H1 (cell line): ENCODE results near the gene CPLANE2. TPM values are rescaled to one million over a fixed set of nuclear protein-coding genes. Genes with fewer than 3 reads are reported as not detected.

Experiments used
- CTCF ChIA-PET: fragments of 300-600 bp; sonication (Branson Sonifier 250); formaldehyde crosslinking; loops from one replicate; lab custom pipeline; 2021; ENCODE audit not compliant: partially characterized antibody; lab: Charles Lee
- POLR2A ChIA-PET: fragments of 300-600 bp; sonication (Branson Sonifier 250); formaldehyde crosslinking; loops from one replicate; lab custom pipeline; 2021; ENCODE audit warnings: inconsistent platforms; ENCODE audit not compliant: partially characterized antibody; lab: Charles Lee
- DNase-seq, 2 experiments: peaks; one replicate each; pipeline versions ENCODE4 v3.0.0 to v3.0.0-alpha.2; 2010 to 2022; ENCODE audit warnings: low spot score in 2 of 2, low read depth in 1 of 2, mixed read lengths in 1 of 2
- FAIRE-seq: peaks from 2 replicates; lab custom pipeline; 2011; peaks lifted over from hg19 to GRCh38; lab: Jason Lieb, UNC
- H2AFZ ChIP-seq: 2 replicates; pipeline ENCODE4 v1.8.1; 2012; ENCODE audit warnings: low read length, inconsistent platforms
- H2AK5ac ChIP-seq: 2 replicates; pipeline ENCODE4 v1.6.1; 2013; ENCODE audit warnings: low read depth, low read length
- H2BK120ac ChIP-seq: replicated peaks from 2 replicates; pipeline ENCODE3; 2013; ENCODE audit warnings: low read depth, low read length, inconsistent platforms
- H2BK12ac ChIP-seq: 2 replicates; pipeline ENCODE4 v1.6.1; 2013; ENCODE audit warnings: low read depth, low read length
- H2BK15ac ChIP-seq: 2 replicates; pipeline ENCODE4 v1.6.1; 2013; ENCODE audit warnings: low read length
- H2BK20ac ChIP-seq: 2 replicates; pipeline ENCODE4 v1.6.1; 2013; ENCODE audit warnings: low read length
- H2BK5ac ChIP-seq: 2 replicates; pipeline ENCODE4 v1.6.1; 2013; ENCODE audit warnings: low read depth, low read length
- H3K14ac ChIP-seq: 2 replicates; pipeline ENCODE4 v1.6.1; 2013; ENCODE audit warnings: inconsistent platforms; ENCODE audit not compliant: insufficient read length
- H3K18ac ChIP-seq: 2 replicates; pipeline ENCODE4 v1.6.1; 2013; ENCODE audit warnings: low read length; ENCODE audit errors: extremely low read depth
- H3K23ac ChIP-seq: 2 replicates; pipeline ENCODE4 v1.6.1; 2013; ENCODE audit warnings: inconsistent platforms; ENCODE audit not compliant: insufficient read length
- H3K23me2 ChIP-seq: 2 replicates; pipeline ENCODE4 v1.6.1; 2013; ENCODE audit warnings: low read depth, low read length
- H3K27ac ChIP-seq: 2 replicates; pipeline ENCODE4 v1.6.1; 2011; ENCODE audit warnings: low read depth, low read length, inconsistent platforms
- H3K27me3 ChIP-seq, 4 experiments: replicated peaks in 1 of 4; 1 replicate in 1 of 4; 2 replicates in 3 of 4; pipeline versions ENCODE4 v1.6.1 to v1.8.1; 2011 to 2013; ENCODE audit warnings: low read length in 3 of 4, mild to moderate bottlenecking in 3 of 4, inconsistent platforms in 2 of 4, mixed read lengths in 2 of 4, moderate library complexity in 1 of 4; ENCODE audit not compliant: control insufficient read depth in 3 of 4, insufficient read depth in 3 of 4; ENCODE audit errors: extremely low read depth in 1 of 4
- H3K36me3 ChIP-seq, 4 experiments: 2 replicates each; pipeline versions ENCODE4 v1.6.1 to v1.8.1; 2011 to 2013; ENCODE audit warnings: mild to moderate bottlenecking in 4 of 4, low read length in 3 of 4, moderate library complexity in 2 of 4, control low read depth in 1 of 4, inconsistent platforms in 1 of 4; ENCODE audit not compliant: insufficient read depth in 4 of 4, control insufficient read depth in 2 of 4
- H3K4ac ChIP-seq: replicated peaks from 2 replicates; pipeline ENCODE3; 2013; ENCODE audit warnings: low read length, low read depth, mixed read lengths, inconsistent platforms; ENCODE audit not compliant: insufficient read length
- H3K4me1 ChIP-seq, 4 experiments: replicated peaks in 1 of 4; 1 replicate in 1 of 4; 2 replicates in 3 of 4; pipeline versions ENCODE4 v1.6.1 to v1.8.1; 2011 to 2013; ENCODE audit warnings: low read length in 3 of 4, inconsistent platforms in 2 of 4, mixed read lengths in 1 of 4; ENCODE audit not compliant: insufficient read depth in 4 of 4, control insufficient read depth in 3 of 4
- H3K4me2 ChIP-seq, 2 experiments: 2 replicates each; pipeline versions ENCODE4 v1.6.1 to v1.8.1; 2011 to 2013; ENCODE audit warnings: low read depth in 2 of 2, low read length in 2 of 2, control low read depth in 1 of 2, inconsistent platforms in 1 of 2, mild to moderate bottlenecking in 1 of 2; ENCODE audit not compliant: insufficient read depth in 1 of 2
- H3K4me3 ChIP-seq, 4 experiments: fragments of 200-600, 300-600 bp in 1 of 4; sonication (generic), shearing (Covaris generic), sonication (Bioruptor Twin) in 1 of 4; 2 replicates each; pipeline versions ENCODE4 v1.5.1 to v1.8.1; 2011 to 2016; ENCODE audit warnings: low read length in 4 of 4, low read depth in 3 of 4, control low read depth in 2 of 4, inconsistent platforms in 2 of 4, mild to moderate bottlenecking in 2 of 4, mixed read lengths in 1 of 4, moderate library complexity in 1 of 4; ENCODE audit not compliant: insufficient read depth in 2 of 4; ENCODE audit errors: extremely low read depth in 1 of 4
- H3K56ac ChIP-seq: replicated peaks from 2 replicates; pipeline ENCODE3; 2013; ENCODE audit warnings: low read depth, mild to moderate bottlenecking, mixed read lengths, low read length, inconsistent platforms; ENCODE audit not compliant: insufficient read length
- H3K79me1 ChIP-seq: 2 replicates; pipeline ENCODE4 v1.6.1; 2013; ENCODE audit warnings: low read depth, low read length, control low read depth
- H3K79me2 ChIP-seq, 2 experiments: 2 replicates each; pipeline versions ENCODE4 v1.6.1 to v1.8.1; 2012 to 2013; ENCODE audit warnings: low read length in 2 of 2, mild to moderate bottlenecking in 2 of 2, inconsistent platforms in 1 of 2; ENCODE audit not compliant: insufficient read depth in 2 of 2, control insufficient read depth in 1 of 2
- H3K9ac ChIP-seq, 4 experiments: replicated peaks in 1 of 4; 1 replicate in 1 of 4; 2 replicates in 3 of 4; pipeline versions ENCODE4 v1.6.1 to v1.8.1; 2011 to 2013; ENCODE audit warnings: low read depth in 3 of 4, low read length in 3 of 4, control low read depth in 2 of 4, mild to moderate bottlenecking in 2 of 4, moderate library complexity in 2 of 4, inconsistent platforms in 1 of 4; ENCODE audit errors: extremely low read depth in 1 of 4
- H3K9me3 ChIP-seq, 2 experiments: 2 replicates each; pipeline versions ENCODE4 v1.6.1 to v1.8.1; 2012 to 2013; ENCODE audit warnings: mild to moderate bottlenecking in 2 of 2, moderate library complexity in 2 of 2, control low read depth in 1 of 2, inconsistent platforms in 1 of 2, low read depth in 1 of 2, low read length in 1 of 2, mixed read lengths in 1 of 2; ENCODE audit not compliant: insufficient read depth in 2 of 2
- H4K20me1 ChIP-seq, 2 experiments: replicated peaks in 1 of 2; 2 replicates each; pipeline versions ENCODE3 to v1.8.1; 2011 to 2013; ENCODE audit warnings: inconsistent platforms in 2 of 2, low read length in 2 of 2, mild to moderate bottlenecking in 1 of 2; ENCODE audit not compliant: insufficient read depth in 2 of 2, control insufficient read depth in 1 of 2
- H4K5ac ChIP-seq: 2 replicates; pipeline ENCODE4 v1.6.1; 2013; ENCODE audit warnings: low read length, low read depth, mixed read lengths, inconsistent platforms; ENCODE audit not compliant: insufficient read length
- H4K8ac ChIP-seq: 2 replicates; pipeline ENCODE4 v1.8.0; 2013; ENCODE audit warnings: mild to moderate bottlenecking, moderate library complexity, low read length, inconsistent platforms; ENCODE audit not compliant: insufficient read depth; ENCODE audit errors: extremely low read depth
- H4K91ac ChIP-seq: replicated peaks from 2 replicates; pipeline ENCODE3; 2013; ENCODE audit warnings: low read length, mixed read lengths, inconsistent platforms; ENCODE audit not compliant: insufficient read length
- BRCA1 ChIP-seq: IDR thresholded peaks from 2 replicates; pipeline ENCODE4 v1.6.1; 2012; ENCODE audit warnings: low read depth, low read length, improper control_type of control experiment
- CBX5 ChIP-seq: fragments of 300-800, 300-1000 bp; sonication (generic); IDR thresholded peaks from 2 replicates; pipeline ENCODE4 v1.7.1; 2016; ENCODE audit warnings: antibody characterized with exemption, low read length, low read depth
- CEBPB ChIP-seq: IDR thresholded peaks from 2 replicates; pipeline ENCODE4 v1.6.1; 2012; ENCODE audit warnings: low read depth, low read length
- CTBP2 ChIP-seq: IDR thresholded peaks from 2 replicates; pipeline ENCODE4 v1.7.0; 2011; ENCODE audit warnings: borderline replicate concordance, mild to moderate bottlenecking, moderate library complexity, mixed read lengths, low read length; ENCODE audit not compliant: insufficient read depth, insufficient read length
- GABPA ChIP-seq: IDR thresholded peaks from 2 replicates; pipeline ENCODE4 v1.6.1; 2011; ENCODE audit warnings: mild to moderate bottlenecking, low read length, moderate library complexity, borderline replicate concordance; ENCODE audit not compliant: insufficient read depth
- HDAC6 ChIP-seq: IDR thresholded peaks from one replicate; pipeline ENCODE4 v1.7.1; 2012; ENCODE audit warnings: low read depth, mild to moderate bottlenecking, inconsistent platforms, low read length, moderate library complexity
- KDM5A ChIP-seq: fragments of 200-600 bp; IDR thresholded peaks from 2 replicates; pipeline ENCODE4 v1.7.1; 2012; ENCODE audit warnings: mild to moderate bottlenecking, low read length, inconsistent platforms, mixed read lengths
- RXRA ChIP-seq: IDR thresholded peaks from 2 replicates; pipeline ENCODE4 v1.6.1; 2011; ENCODE audit warnings: low read depth, mild to moderate bottlenecking, low read length, moderate library complexity; ENCODE audit not compliant: insufficient read depth
- SP1 ChIP-seq: IDR thresholded peaks from 2 replicates; pipeline ENCODE4 v1.6.1; 2011; ENCODE audit warnings: low read depth, low read length
- SP2 ChIP-seq: IDR thresholded peaks from 2 replicates; pipeline ENCODE4 v1.6.1; 2012; ENCODE audit warnings: mild to moderate bottlenecking, low read length, inconsistent platforms
- TAF7 ChIP-seq: optimal IDR thresholded peaks from 2 replicates; pipeline ENCODE3; 2011; ENCODE audit warnings: low read depth, mild to moderate bottlenecking, inconsistent platforms, low read length, moderate library complexity, borderline replicate concordance
- TBP ChIP-seq: IDR thresholded peaks from 2 replicates; pipeline ENCODE4 v1.6.1; 2011; ENCODE audit warnings: low read depth, low read length, improper control_type of control experiment
- TEAD4 ChIP-seq: IDR thresholded peaks from 2 replicates; pipeline ENCODE4 v1.6.1; 2012; ENCODE audit warnings: low read depth, low read length, inconsistent platforms, mixed read lengths
- YY1 ChIP-seq: IDR thresholded peaks from 2 replicates; pipeline ENCODE4 v1.6.1; 2011; ENCODE audit warnings: low read depth, mild to moderate bottlenecking, low read length
- WGBS, 2 experiments: shearing (Covaris generic) in 1 of 2; methylation state at CpG; one replicate each; pipeline versions ENCODE4 v1.1.6 to v1.1.7; 2013 to 2015; ENCODE audit warnings: low lambda C conversion rate in 2 of 2, mixed read lengths in 2 of 2, inconsistent platforms in 1 of 2, low coverage in 1 of 2, missing lambda C conversion rate in 1 of 2; ENCODE audit not compliant: insufficient replicate concordance in 2 of 2, insufficient coverage in 1 of 2, insufficient read length in 1 of 2; ENCODE audit errors: extremely low coverage in 1 of 2, missing lambda C conversion rate in 1 of 2; 5-methylcytosine and 5-hydroxymethylcytosine counted together
- polyA plus RNA-seq, 7 experiments: library from polyadenylated mRNA; depleted of rRNA in 3 of 7; stranded (reverse) in 5 of 7; unstranded in 2 of 7; fragments of >200 nt in 5 of 7; fragments of 200-250 nt in 2 of 7; gene quantifications; 1 replicate in 5 of 7; 2 replicates in 1 of 7; 4 replicates in 1 of 7; pipeline versions ENCODE4 v1.2.1 to v1.2.3, GENCODE V29; 2011 to 2013; ENCODE audit warnings: missing spikeins in 2 of 7, mixed read lengths in 2 of 7
- total RNA-seq: library from RNA; stranded (reverse); fragmentation: NEBNext Ultra II Directional; extraction: Animal tissue kit (Norgen Biotek cat#: 25700); gene quantifications from 2 replicates; pipeline ENCODE4 v1.2.1, GENCODE V29; 2021

The CPLANE2 gene
- total and polyA plus RNA-seq, 2 of the 8 experiments (the other 6 are each of a cell fraction or from before 2014, with no cell fraction given): 2.3 to 2.5 TPM

DNA sequence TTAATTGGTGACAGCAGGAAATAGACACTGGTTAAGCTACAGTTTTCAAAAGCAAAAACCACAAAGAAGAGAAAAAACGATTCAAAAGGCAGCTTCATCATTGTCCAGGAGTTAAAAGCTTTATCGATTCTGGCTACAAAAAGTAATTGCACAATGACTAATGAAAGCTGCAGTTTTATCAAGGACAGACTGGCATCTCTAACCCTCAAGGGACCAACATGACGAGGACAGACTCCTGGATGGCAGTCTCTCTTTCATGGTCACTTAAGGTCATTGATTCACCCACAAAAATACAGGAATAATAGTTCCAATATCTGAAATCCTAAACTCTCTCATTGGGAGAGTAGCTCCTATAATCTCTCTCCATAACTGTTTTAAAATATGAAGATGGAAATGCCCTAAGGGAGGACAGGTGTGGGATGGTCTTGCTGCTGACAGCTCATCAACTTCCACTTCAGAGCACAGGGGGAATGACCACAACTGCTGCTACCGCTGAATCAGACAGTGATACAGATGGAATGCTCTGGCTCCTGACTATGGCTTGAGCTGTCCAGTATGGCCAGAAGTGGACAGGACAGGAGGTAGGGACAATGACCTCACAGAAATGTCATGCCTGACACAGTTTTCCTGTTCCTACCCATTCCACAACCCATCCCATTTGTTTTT, 17.4 kb upstream of the CPLANE2 start:
- Histone ChIP-seq H3K4ac (no peak overlapping the region), H3K4me2 (no peak overlapping the region), H2BK120ac (no peak overlapping the region), H4K5ac (no peak overlapping the region), H2AK5ac (no peak overlapping the region), H3K4me1 (no peaks in the 10 kb centered on the region; a peak in 1 of 7 replicates), H3K9me3 (no peaks in the 10 kb centered on the region), H3K14ac (no peak overlapping the region), H2BK15ac (no peak overlapping the region), H4K91ac (no peak overlapping the region), H2BK12ac (no peak overlapping the region), H3K36me3 (peaks cover 2 to 18% (median 16%) of the 10 kb centered on the region in 4 experiments; a peak in 6 of 8 replicates), H2BK5ac (no peak overlapping the region), H4K8ac (no peak overlapping the region), H3K4me3 (no peak overlapping the region), H2BK20ac (no peak overlapping the region), H3K27me3 (no peaks in the 10 kb centered on the region), H3K56ac (no peak overlapping the region), H4K20me1 (peaks cover 0 to 1% of the 10 kb centered on the region in 2 experiments), H2AFZ (no peak overlapping the region), H3K23ac (no peak overlapping the region), H3K18ac (no peak overlapping the region), H3K79me1 (no peaks in the 10 kb centered on the region), H3K27ac (no peak overlapping the region), H3K79me2 (no peaks in the 10 kb centered on the region), H3K23me2 (no peaks in the 10 kb centered on the region), H3K9ac (no peak overlapping the region)
- DNase-seq: no peak
- ChIA-PET CTCF (interaction anchor here (0.9 to 2.0 kb wide), 6 partner anchors 10 to 186 kb away, joined by 3 to 6 read pairs (median 4); partner anchors contain the start of gene NECAP2), POLR2A (interaction anchor here (0.8 kb wide), 1 partner anchor 10 kb away, joined by 3 read pairs; no protein-coding TSS in a partner anchor)
- FAIRE-seq: no peak
- 83% methylated on average over 4 of the region's 4 CpGs; no CpG with 5 or more reads in 1 of the 2 experiments for WGBS, 2 experiments
- TF ChIP-seq HDAC6 (no peak), RXRA (no peak), CBX5 (no peak), TAF7 (no peak), YY1 (no peak), KDM5A (no peak), BRCA1 (no peak), SP2 (no peak), TEAD4 (no peak), CTBP2 (no peak), CEBPB (no peak), GABPA (no peak), TBP (no peak), SP1 (no peak)
